Measurements from ENCODE around the gene DNMT3L.

DNMT3L gene

DNA sequence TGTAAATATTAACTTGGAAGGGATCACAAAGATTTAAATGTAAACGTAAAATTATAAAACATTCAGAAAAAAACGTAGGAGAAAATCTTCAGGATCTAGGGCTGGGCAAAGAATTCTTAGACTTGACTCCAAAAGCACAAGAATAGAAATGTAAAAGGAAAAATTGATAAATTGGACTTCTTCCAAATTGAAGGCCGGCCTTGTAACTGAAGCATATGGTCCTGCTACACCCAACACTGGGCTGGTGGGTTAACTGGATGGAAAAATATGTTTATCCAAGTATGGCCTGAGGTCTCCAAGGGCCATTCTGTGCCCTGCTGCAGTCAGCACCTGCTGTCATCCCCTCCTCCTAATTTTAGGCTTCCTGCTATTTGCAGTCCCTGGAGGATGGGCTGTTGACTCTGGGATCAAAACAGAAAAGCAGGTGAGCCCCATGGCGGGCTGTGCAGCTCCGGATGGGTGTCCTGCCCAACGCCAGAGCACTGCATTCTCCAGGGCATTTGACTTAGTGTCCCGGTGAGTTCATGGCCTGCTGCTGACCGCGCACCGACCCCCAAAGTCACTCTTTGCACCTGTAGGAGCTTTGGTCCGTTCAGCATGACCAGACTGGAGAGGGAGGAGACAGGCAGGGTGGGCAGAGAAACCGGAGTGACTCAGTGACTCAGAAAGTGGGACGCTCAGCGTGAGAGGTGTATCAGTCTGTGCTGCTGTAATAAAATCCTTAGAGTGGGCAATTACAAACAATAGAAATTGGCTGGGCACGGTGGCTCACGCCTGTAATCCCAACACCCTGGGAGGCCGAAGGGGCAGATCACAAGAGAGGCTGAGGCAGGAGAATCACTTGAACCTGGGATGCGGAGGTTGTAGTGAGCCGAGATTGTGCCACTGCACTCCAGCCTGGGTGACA, 17.9 kb upstream of the DNMT3L start:
- Histone ChIP-seq H3F3A (ENCODE audit: insufficient read depth, low read length) (no peaks in the 10 kb centered on the region), H3K4me1 (ENCODE audit: insufficient read depth, low read length, severe bottlenecking) (no peaks in the 10 kb centered on the region), H3K36me3 (ENCODE audit: insufficient read depth, low read length) (no peaks in the 10 kb centered on the region), H3K27me3 (ENCODE audit: insufficient read depth, low read length) (peaks cover 4% of the 10 kb centered on the region; the same call in 1 of the 2 replicates), H3K4me3 (ENCODE audit: low read depth, low read length, poor library complexity, severe bottlenecking) (no peak overlapping the region), H3K79me2 (ENCODE audit: insufficient read depth, low read length) (no peaks in the 10 kb centered on the region), H4K20me1 (ENCODE audit: insufficient read depth, low read length) (no peaks in the 10 kb centered on the region), H3K27ac (ENCODE audit: low read depth, low read length, poor library complexity, severe bottlenecking) (no peak overlapping the region), H3K4me2 (ENCODE audit: low read length) (no peak overlapping the region), H3K9me2 (ENCODE audit: low read depth, low read length) (no peaks in the 10 kb centered on the region), H3K9ac (ENCODE audit: low read length) (no peak overlapping the region), H3K9me3 (ENCODE audit: low read length) (no peaks in the 10 kb centered on the region), H2AFZ (ENCODE audit: low read length) (no peak overlapping the region)
- TF ChIP-seq, protein P1, sequence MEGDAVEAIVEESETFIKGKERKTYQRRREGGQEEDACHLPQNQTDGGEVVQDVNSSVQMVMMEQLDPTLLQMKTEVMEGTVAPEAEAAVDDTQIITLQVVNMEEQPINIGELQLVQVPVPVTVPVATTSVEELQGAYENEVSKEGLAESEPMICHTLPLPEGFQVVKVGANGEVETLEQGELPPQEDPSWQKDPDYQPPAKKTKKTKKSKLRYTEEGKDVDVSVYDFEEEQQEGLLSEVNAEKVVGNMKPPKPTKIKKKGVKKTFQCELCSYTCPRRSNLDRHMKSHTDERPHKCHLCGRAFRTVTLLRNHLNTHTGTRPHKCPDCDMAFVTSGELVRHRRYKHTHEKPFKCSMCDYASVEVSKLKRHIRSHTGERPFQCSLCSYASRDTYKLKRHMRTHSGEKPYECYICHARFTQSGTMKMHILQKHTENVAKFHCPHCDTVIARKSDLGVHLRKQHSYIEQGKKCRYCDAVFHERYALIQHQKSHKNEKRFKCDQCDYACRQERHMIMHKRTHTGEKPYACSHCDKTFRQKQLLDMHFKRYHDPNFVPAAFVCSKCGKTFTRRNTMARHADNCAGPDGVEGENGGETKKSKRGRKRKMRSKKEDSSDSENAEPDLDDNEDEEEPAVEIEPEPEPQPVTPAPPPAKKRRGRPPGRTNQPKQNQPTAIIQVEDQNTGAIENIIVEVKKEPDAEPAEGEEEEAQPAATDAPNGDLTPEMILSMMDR (IDR thresholded peaks at IDR 0.05; ENCODE audit: low read length): no peak
- no peak for TF ChIP-seq EZH2 (IDR thresholded peaks at IDR 0.05; ENCODE audit: borderline replicate concordance, low read length)

DNA sequence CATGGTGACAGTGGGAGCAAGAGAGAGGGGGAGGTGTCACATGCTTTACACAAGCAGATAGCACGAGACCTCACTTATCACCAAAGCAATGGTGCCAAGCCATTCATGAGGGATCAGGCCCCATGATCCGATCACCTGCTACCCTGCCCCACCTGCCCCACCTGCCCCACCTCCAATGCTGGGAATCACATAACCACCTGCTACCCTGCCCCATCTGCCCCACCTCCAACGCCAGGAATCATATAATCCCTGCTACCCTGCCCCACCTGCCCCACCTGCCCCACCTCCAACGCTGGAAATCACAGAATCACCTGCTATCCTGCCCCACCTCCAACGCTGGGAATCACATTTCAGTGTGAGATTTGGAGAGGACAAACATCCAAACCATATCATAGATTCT, 13.3 kb upstream of the DNMT3L start:
- H3K9me2 ChIP-seq (ENCODE audit: low read depth, low read length): no peaks in the 10 kb centered on the region
- H3K4me2 ChIP-seq (ENCODE audit: low read length): no peak overlapping the region
- TF ChIP-seq, protein P1 (IDR thresholded peaks at IDR 0.05; ENCODE audit: low read length): no peak
- TF ChIP-seq EZH2 (IDR thresholded peaks at IDR 0.05; ENCODE audit: borderline replicate concordance, low read length): no peak
- H3K9me3 ChIP-seq (ENCODE audit: low read length): no peaks in the 10 kb centered on the region
- no peak overlapping the region for H2AFZ ChIP-seq (ENCODE audit: low read length)
- H4K20me1 ChIP-seq (ENCODE audit: insufficient read depth, low read length): no peaks in the 10 kb centered on the region
- H3K27me3 ChIP-seq (ENCODE audit: insufficient read depth, low read length): 0 out of 2 replicates have a peak, but pooled peaks cover 10% of the 10 kb centered on the region
- H3F3A ChIP-seq (ENCODE audit: insufficient read depth, low read length): no peaks in the 10 kb centered on the region
- H3K4me3 ChIP-seq (ENCODE audit: low read depth, low read length, poor library complexity, severe bottlenecking): no peak overlapping the region
- H3K79me2 ChIP-seq (ENCODE audit: insufficient read depth, low read length): no peaks in the 10 kb centered on the region
- no peak overlapping the region for H3K9ac ChIP-seq (ENCODE audit: low read length)
- H3K36me3 ChIP-seq (ENCODE audit: insufficient read depth, low read length): no peaks in the 10 kb centered on the region
- no peaks in the 10 kb centered on the region for H3K4me1 ChIP-seq (ENCODE audit: insufficient read depth, low read length, severe bottlenecking)
- no peak overlapping the region for H3K27ac ChIP-seq (ENCODE audit: low read depth, low read length, poor library complexity, severe bottlenecking)

- Histone ChIP-seq H2AFZ (ENCODE audit: low read length) (no peak overlapping the region), H3K9me2 (ENCODE audit: low read depth, low read length) (no peaks in the 10 kb centered on the region), H3K36me3 (ENCODE audit: insufficient read depth, low read length) (no peaks in the 10 kb centered on the region), H3K9ac (ENCODE audit: low read length) (no peak overlapping the region), H3K27ac (ENCODE audit: low read depth, low read length, poor library complexity, severe bottlenecking) (no peak overlapping the region), H3K4me1 (ENCODE audit: insufficient read depth, low read length, severe bottlenecking) (no peaks in the 10 kb centered on the region), H3K27me3 (ENCODE audit: insufficient read depth, low read length) (peaks cover 10% of the 10 kb centered on the region; the same call in 1 of the 2 replicates), H4K20me1 (ENCODE audit: insufficient read depth, low read length) (no peaks in the 10 kb centered on the region), H3K4me3 (ENCODE audit: low read depth, low read length, poor library complexity, severe bottlenecking) (no peak overlapping the region), H3K4me2 (ENCODE audit: low read length) (no peak overlapping the region), H3F3A (ENCODE audit: insufficient read depth, low read length) (no peaks in the 10 kb centered on the region), H3K9me3 (ENCODE audit: low read length) (no peaks in the 10 kb centered on the region), H3K79me2 (ENCODE audit: insufficient read depth, low read length) (no peaks in the 10 kb centered on the region)
- TF ChIP-seq EZH2 (IDR thresholded peaks at IDR 0.05; ENCODE audit: borderline replicate concordance, low read length): no peak
- TF ChIP-seq, protein P1 (IDR thresholded peaks at IDR 0.05; ENCODE audit: low read length): no peak
These were observed 11.3 kb upstream of the DNMT3L start for GRCh38 chr21:44273046-44273445.

Measured in OCI-LY1 (cell line).